Cardiac fibroblast (primary cell): ENCODE measurements around the gene VGF.
A peak's percentile ranks its signal among the peaks of the same experiment; 100 is the strongest.
"Not testable (repeated sequence)": the region's sequence is repeated elsewhere in the genome, so short reads cannot be mapped to it uniquely, and the experiment has no call there.

ENCODE experiments used
- DNase-seq, 2 donors: peaks; one replicate each; pipeline versions ENCODE4 v3.0.0 to v3.0.0-alpha.2; 2010; ENCODE audit warnings: low read depth in 2 of 2
- H3K4me3 ChIP-seq, 2 donors: replicated peaks in 1 of 2; 1 replicate in 1 of 2; 2 replicates in 1 of 2; pipeline ENCODE4 v1.5.1; 2011; ENCODE audit warnings: low read depth in 2 of 2, low read length in 2 of 2, mild to moderate bottlenecking in 2 of 2, moderate library complexity in 1 of 2
- TF ChIP-seq, protein P1 (sequence below): IDR thresholded peaks from one replicate; pipeline ENCODE4 v1.5.1; 2011; ENCODE audit warnings: low read depth, mild to moderate bottlenecking, low read length, inconsistent platforms

Gene VGF

DNA sequence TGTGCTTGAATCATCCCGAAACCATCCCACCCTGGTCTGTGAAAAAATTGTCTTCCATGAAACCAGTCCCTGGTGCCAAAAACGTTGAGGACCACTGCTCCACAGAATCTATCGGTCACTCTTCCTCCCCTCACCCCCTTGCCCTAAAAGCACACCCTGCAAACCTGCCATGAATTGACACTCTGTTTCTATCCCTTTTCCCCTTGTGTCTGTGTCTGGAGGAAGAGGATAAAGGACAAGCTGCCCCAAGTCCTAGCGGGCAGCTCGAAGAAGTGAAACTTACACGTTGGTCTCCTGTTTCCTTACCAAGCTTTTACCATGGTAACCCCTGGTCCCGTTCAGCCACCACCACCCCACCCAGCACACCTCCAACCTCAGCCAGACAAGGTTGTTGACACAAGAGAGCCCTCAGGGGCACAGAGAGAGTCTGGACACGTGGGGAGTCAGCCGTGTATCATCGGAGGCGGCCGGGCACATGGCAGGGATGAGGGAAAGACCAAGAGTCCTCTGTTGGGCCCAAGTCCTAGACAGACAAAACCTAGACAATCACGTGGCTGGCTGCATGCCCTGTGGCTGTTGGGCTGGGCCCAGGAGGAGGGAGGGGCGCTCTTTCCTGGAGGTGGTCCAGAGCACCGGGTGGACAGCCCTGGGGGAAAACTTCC lies 39.2 kb downstream of the VGF start:
- peak; percentile 89 to 98 for DNase-seq
- H3K4me3 ChIP-seq, result peak overlapping the region; percentile 39 to 61
- TF ChIP-seq, protein P1, sequence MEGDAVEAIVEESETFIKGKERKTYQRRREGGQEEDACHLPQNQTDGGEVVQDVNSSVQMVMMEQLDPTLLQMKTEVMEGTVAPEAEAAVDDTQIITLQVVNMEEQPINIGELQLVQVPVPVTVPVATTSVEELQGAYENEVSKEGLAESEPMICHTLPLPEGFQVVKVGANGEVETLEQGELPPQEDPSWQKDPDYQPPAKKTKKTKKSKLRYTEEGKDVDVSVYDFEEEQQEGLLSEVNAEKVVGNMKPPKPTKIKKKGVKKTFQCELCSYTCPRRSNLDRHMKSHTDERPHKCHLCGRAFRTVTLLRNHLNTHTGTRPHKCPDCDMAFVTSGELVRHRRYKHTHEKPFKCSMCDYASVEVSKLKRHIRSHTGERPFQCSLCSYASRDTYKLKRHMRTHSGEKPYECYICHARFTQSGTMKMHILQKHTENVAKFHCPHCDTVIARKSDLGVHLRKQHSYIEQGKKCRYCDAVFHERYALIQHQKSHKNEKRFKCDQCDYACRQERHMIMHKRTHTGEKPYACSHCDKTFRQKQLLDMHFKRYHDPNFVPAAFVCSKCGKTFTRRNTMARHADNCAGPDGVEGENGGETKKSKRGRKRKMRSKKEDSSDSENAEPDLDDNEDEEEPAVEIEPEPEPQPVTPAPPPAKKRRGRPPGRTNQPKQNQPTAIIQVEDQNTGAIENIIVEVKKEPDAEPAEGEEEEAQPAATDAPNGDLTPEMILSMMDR, result no peak

DNA sequence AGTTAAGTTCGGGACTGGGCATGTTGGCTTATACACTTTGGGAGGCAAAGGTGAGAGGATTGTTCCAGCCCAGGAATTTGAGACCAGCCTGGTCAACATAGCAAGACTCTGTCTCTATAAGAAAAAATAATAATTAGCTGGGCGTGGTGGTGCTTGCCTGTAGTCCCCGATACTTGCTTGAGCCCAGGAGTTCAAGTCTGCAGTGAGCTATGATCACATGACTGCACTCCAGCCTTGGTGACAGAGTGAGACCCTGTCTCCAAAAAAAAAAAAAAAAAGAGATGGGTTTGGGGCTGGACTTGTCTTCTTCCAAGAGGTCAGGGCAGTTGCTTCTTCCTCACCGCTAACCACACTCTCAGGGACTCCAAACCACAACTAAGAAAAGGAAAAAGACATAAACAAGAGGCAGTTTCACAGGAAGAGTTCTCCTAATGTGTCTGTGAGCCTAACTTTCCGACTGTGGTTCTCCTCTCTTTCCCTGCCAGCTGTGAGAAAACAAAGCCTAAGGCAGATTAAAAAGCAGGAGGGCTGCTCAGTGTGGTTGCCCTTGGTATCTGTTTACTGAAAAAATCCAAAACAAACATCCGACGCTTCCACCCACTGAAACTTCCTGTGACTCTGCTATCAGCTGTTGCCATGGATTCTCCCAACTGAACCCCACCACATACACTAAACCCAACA lies 40.9 kb downstream of the VGF start:
- H3K4me3 ChIP-seq, result no peak overlapping the region
- TF ChIP-seq, protein P1, result no peak
- DNase-seq, result peak; percentile 89 to 92

DNA sequence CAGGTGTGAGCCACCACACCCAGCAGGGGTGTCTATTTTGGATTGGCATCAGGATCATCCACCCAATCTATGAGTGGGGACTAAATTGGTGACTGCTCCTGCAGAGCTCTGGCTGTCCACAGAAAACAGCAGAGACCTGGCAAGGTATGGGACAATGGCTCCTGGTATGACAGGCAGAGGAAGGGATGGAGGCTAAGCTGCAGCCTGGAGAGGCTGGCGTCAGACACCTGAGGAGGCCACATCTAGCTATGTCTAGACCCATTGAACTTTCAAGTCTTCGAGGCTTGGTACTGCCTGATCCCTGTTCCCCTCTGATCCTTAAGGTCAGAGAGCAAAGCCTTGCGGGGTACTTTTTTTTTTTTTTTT lies 41.7 kb downstream of the VGF start:
- DNase-seq, result no peak
- no peak overlapping the region for H3K4me3 ChIP-seq
- TF ChIP-seq, protein P1, result no peak

DNA sequence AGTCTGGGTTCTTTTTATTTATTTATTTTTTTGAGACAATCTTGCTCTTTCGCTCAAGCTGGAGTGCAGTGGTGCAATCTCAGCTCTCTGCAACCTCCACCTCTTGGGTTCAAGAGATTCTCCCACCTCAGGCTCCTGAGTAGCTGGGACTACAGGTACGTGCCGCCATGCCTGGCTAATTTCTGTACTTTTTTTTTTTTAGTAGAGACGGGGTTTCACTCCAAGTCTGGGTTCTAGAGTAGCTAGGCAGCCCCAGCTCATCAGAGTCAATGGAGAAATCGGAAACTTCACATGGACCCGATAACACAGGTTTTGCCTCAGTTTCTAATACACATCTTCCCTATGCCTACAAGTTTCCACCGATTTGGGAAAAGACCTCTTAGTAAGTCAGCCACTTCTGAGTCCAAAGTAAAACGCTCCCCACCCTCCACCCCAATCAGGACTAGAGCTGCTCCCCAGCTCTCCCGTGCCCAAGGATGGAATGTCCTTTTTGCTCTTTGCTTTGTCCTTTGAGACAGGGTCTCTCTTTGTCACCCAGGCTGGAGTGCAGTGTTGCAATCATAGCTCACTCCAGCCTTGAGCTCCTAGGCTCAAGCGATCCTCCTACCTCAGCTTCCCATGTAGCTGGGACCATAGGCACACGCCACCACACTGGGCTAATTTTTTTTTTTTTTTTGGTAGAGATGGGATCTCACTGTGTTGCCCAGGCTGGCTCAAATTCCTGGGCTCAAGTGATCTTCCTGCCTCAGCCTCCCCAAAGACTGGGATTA lies 42.3 kb downstream of the VGF start:
- TF ChIP-seq, protein P1, result no peak
- H3K4me3 ChIP-seq, result no peak overlapping the region
- no peak for DNase-seq

DNA sequence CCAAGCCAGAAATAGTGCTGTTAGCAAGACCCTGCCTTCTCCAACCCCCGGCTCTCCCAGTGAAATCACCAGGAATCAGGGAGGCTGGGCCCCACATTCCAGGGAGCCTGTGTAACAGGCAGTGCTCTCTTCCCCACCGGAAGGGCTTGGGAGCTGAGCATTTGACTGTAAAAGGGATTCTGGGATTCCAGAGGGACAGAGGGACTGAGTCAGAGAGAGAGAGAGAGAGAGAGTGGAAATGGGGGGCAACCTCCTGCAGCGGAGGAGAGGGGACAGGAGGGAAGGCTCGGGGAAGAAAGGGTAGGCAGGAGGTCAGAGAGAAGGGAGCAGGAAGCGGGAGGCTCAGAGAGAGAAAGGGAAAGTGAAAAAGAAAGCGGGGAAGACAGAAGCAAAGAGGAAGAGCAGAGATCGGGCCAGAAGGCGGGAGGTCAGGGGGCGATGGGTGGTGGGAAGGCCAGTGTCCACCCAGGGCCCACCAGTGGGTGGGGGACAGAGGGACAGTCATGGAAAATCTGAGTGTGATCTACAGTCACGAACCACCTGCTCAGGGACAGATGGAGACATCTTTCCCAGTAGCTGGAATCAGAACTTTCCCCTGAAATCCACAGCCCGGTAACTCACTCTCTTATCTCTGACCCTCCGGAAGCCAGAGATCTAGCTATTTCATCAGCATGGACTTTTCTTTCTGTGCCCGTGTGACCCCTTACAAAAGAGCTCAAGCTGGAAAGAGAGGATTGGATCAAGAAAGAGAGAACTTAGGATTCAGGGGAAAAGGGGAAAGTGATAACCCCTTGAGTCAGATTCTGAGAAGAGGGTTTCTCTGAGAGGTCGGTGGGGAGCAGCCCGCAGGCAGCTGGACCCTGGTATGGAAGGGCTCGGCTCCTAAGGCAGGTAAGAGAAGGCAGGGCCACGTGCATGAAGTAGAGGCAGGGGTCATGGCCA lies 43.1 kb downstream of the VGF start:
- TF ChIP-seq, protein P1, result no peak
- peak; percentile 99 for DNase-seq
- H3K4me3 ChIP-seq, result peak overlapping the region; percentile 27

DNA sequence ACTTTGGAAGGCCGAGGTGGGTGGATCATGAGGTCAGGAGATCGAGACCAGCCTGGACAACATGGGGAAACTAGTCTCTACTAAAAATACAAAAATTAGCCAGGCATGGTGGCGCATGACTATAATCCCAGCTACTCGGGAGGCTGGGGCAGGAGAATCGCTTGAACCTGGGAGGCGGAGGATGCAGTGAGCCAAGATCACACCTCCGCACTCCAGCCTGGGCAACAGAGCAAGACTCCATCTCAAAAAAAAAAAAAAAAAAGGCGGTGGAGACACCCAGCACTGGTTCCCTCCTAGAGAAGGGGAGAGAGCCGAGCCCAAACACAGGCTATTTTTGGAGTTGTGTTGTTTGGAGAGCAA lies 43.8 kb downstream of the VGF start:
- H3K4me3 ChIP-seq, result not testable (repeated sequence)

More for the DNA sequence above, 43.8 kb downstream of the VGF start:
- not testable (repeated sequence) for DNase-seq
